H9 (cell line): ENCODE results near the gene MGAT5. TPM values are rescaled to one million over a fixed set of nuclear protein-coding genes. Genes with fewer than 3 reads are reported as not detected.

Source experiments
- DNase-seq: peaks from one replicate; pipeline ENCODE4 v3.0.0-alpha.2; 2017
- H2AFZ ChIP-seq: one replicate; pipeline ENCODE4 v1.6.1; 2013; ENCODE audit warnings: mild to moderate bottlenecking, low read length, control low read depth, moderate library complexity
- H2AK5ac ChIP-seq: 2 replicates; pipeline ENCODE4 v1.6.1; 2013; ENCODE audit warnings: low read length, control low read depth, mixed read lengths; ENCODE audit not compliant: insufficient read length
- H2BK120ac ChIP-seq: one replicate; pipeline ENCODE4 v1.6.1; 2013; ENCODE audit warnings: low read depth, mild to moderate bottlenecking, low read length, control low read depth, inconsistent platforms; ENCODE audit not compliant: poor library complexity, severe bottlenecking
- H2BK12ac ChIP-seq: 2 replicates; pipeline ENCODE4 v1.6.1; 2013; ENCODE audit warnings: low read length, control low read depth, mixed read lengths, low read depth; ENCODE audit not compliant: insufficient read length
- H2BK15ac ChIP-seq: 2 replicates; pipeline ENCODE4 v1.6.1; 2013; ENCODE audit warnings: low read depth, low read length, control low read depth
- H2BK20ac ChIP-seq: one replicate; pipeline ENCODE4 v1.6.1; 2013; ENCODE audit warnings: low read depth, mild to moderate bottlenecking, low read length, control low read depth, inconsistent platforms; ENCODE audit not compliant: poor library complexity, severe bottlenecking
- H2BK5ac ChIP-seq: 2 replicates; pipeline ENCODE4 v1.6.1; 2013; ENCODE audit warnings: low read length, control low read depth, mixed read lengths; ENCODE audit not compliant: insufficient read length
- H3K14ac ChIP-seq: 2 replicates; pipeline ENCODE4 v1.6.1; 2013; ENCODE audit warnings: low read length, control low read depth; ENCODE audit not compliant: insufficient read depth
- H3K18ac ChIP-seq: 2 replicates; pipeline ENCODE4 v1.6.1; 2013; ENCODE audit warnings: low read depth, mild to moderate bottlenecking, mixed read lengths, low read length, control low read depth; ENCODE audit not compliant: insufficient read length
- H3K23ac ChIP-seq: 2 replicates; pipeline ENCODE4 v1.6.1; 2013; ENCODE audit warnings: low read length, control low read depth, mixed read lengths, low read depth; ENCODE audit not compliant: insufficient read length
- H3K23me2 ChIP-seq: 2 replicates; pipeline ENCODE4 v1.6.1; 2013; ENCODE audit warnings: low read depth, mild to moderate bottlenecking, mixed read lengths, low read length, control low read depth; ENCODE audit not compliant: insufficient read length, poor library complexity, severe bottlenecking
- H3K27ac ChIP-seq: 2 replicates; pipeline ENCODE4 v1.5.1; 2013; ENCODE audit warnings: low read length, control low read depth, mixed read lengths, low read depth; ENCODE audit not compliant: insufficient read length
- H3K27me3 ChIP-seq: 2 replicates; pipeline ENCODE4 v1.6.1; 2013; ENCODE audit warnings: low read length, control low read depth, inconsistent platforms; ENCODE audit not compliant: insufficient read depth
- H3K4ac ChIP-seq: 2 replicates; pipeline ENCODE4 v1.6.1; 2013; ENCODE audit warnings: low read depth, mild to moderate bottlenecking, control low read depth, inconsistent platforms, low read length, moderate library complexity
- H3K4me1 ChIP-seq: 2 replicates; pipeline ENCODE4 v1.6.1; 2013; ENCODE audit warnings: low read length, control low read depth, inconsistent platforms; ENCODE audit not compliant: insufficient read depth
- H3K4me2 ChIP-seq: 2 replicates; pipeline ENCODE4 v1.6.1; 2013; ENCODE audit warnings: low read length, control low read depth, mixed read lengths; ENCODE audit not compliant: insufficient read length, insufficient read depth
- H3K56ac ChIP-seq: 2 replicates; pipeline ENCODE4 v1.6.1; 2013; ENCODE audit warnings: low read depth, mild to moderate bottlenecking, mixed read lengths, low read length, control low read depth; ENCODE audit not compliant: insufficient read length
- H3K79me1 ChIP-seq: 2 replicates; pipeline ENCODE4 v1.6.1; 2013; ENCODE audit warnings: low read depth, mild to moderate bottlenecking, moderate library complexity, low read length, control low read depth, inconsistent platforms; ENCODE audit not compliant: insufficient read depth, poor library complexity, severe bottlenecking
- H3K79me2 ChIP-seq: 2 replicates; pipeline ENCODE4 v1.6.1; 2013; ENCODE audit warnings: low read length, control low read depth, inconsistent platforms; ENCODE audit not compliant: insufficient read depth
- H3K9ac ChIP-seq: 2 replicates; pipeline ENCODE4 v1.6.1; 2013; ENCODE audit warnings: low read length, control low read depth, mixed read lengths; ENCODE audit not compliant: insufficient read length; ENCODE audit errors: extremely low read depth
- H3K9me3 ChIP-seq: one replicate; pipeline ENCODE4 v1.6.1; 2013; ENCODE audit warnings: low read depth, low read length, inconsistent platforms; ENCODE audit not compliant: control insufficient read depth
- H3T11ph ChIP-seq: one replicate; pipeline ENCODE4 v1.6.1; 2013; ENCODE audit warnings: mild to moderate bottlenecking, low read length, control low read depth, inconsistent platforms
- H4K20me1 ChIP-seq: one replicate; pipeline ENCODE4 v1.6.1; 2013; ENCODE audit not compliant: control insufficient read depth, insufficient read length, insufficient read depth
- H4K5ac ChIP-seq: 2 replicates; pipeline ENCODE4 v1.6.1; 2013; ENCODE audit warnings: low read depth, mild to moderate bottlenecking, mixed read lengths, low read length, control low read depth; ENCODE audit not compliant: insufficient read length
- H4K8ac ChIP-seq: replicated peaks from 2 replicates; pipeline ENCODE4 v1.6.1; 2013; ENCODE audit warnings: low read length, control low read depth, mixed read lengths, low read depth; ENCODE audit not compliant: insufficient read length
- H4K91ac ChIP-seq: 2 replicates; pipeline ENCODE4 v1.6.1; 2013; ENCODE audit warnings: low read depth, mild to moderate bottlenecking, moderate library complexity, mixed read lengths, low read length, control low read depth; ENCODE audit not compliant: insufficient read length
- H3K27ac Mint-ChIP-seq, 3 experiments: 2 replicates in 2 of 3; 3 replicates in 1 of 3; pipeline ENCODE4 v1.8.0; 2020 to 2021; ENCODE audit warnings: mixed read lengths in 3 of 3, mild to moderate bottlenecking in 1 of 3, moderate library complexity in 1 of 3
- H3K27me3 Mint-ChIP-seq: 2 replicates; pipeline ENCODE4 v1.8.0; 2021; ENCODE audit warnings: low read depth, mild to moderate bottlenecking, moderate library complexity, mixed read lengths
- H3K36me3 Mint-ChIP-seq, 3 experiments: 2 replicates in 2 of 3; 3 replicates in 1 of 3; pipeline ENCODE4 v1.8.0; 2020 to 2021; ENCODE audit warnings: low read depth in 3 of 3, mixed read lengths in 3 of 3; ENCODE audit not compliant: insufficient read depth in 1 of 3
- H3K4me1 Mint-ChIP-seq, 2 experiments: 2 replicates each; pipeline ENCODE4 v1.8.0; 2020; ENCODE audit warnings: mixed read lengths in 2 of 2
- H3K4me3 Mint-ChIP-seq, 2 experiments: 2 replicates in 1 of 2; 3 replicates in 1 of 2; pipeline ENCODE4 v1.8.0; 2020 to 2021; ENCODE audit warnings: mild to moderate bottlenecking in 2 of 2, mixed read lengths in 2 of 2, moderate library complexity in 1 of 2
- H3K9me3 Mint-ChIP-seq, 2 experiments: 2 replicates in 1 of 2; 3 replicates in 1 of 2; pipeline ENCODE4 v1.8.0; 2020; ENCODE audit warnings: mild to moderate bottlenecking in 2 of 2, mixed read lengths in 2 of 2, moderate library complexity in 1 of 2
- WGBS: extraction: QIAGEN DNeasy Blood & Tissue Kit; methylation state at CpG from one replicate; pipeline ENCODE4 v1.1.7; 2013; ENCODE audit warnings: missing lambda C conversion rate, low lambda C conversion rate, mixed read lengths; ENCODE audit not compliant: insufficient read length; ENCODE audit errors: extremely low coverage; 5-methylcytosine and 5-hydroxymethylcytosine counted together
- total RNA-seq: library from RNA; stranded (reverse); gene quantifications from 2 replicates; pipeline ENCODE4 v1.2.1, GENCODE V29; 2021
- TF ChIP-seq, protein P1 (sequence below): fragments of 200-600 bp; sonication (generic); conservative IDR thresholded peaks from 3 replicates; pipeline ENCODE4 v1.8.0; 2021; ENCODE audit warnings: antibody characterized with exemption, mild to moderate bottlenecking

The MGAT5 gene
- total RNA-seq, 1 experiment from 2014 or later, result 25.7 TPM

GRCh38 chr2:134366359-134366758 lies 112.5 kb downstream of the MGAT5 start:
- no peak overlapping the region for H2AFZ ChIP-seq
- no peaks in the 10 kb centered on the region for H4K20me1 ChIP-seq
- no peak overlapping the region for H3K56ac ChIP-seq
- no CpG with 5 or more reads among the region's 6 CpGs for WGBS
- no peak overlapping the region for H3K9ac ChIP-seq
- H3K23ac ChIP-seq, result no peak overlapping the region
- H2BK120ac ChIP-seq, result no peak overlapping the region
- H3K14ac ChIP-seq, result no peak overlapping the region
- no peak overlapping the region for H2BK15ac ChIP-seq
- H2AK5ac ChIP-seq, result no peak overlapping the region
- Mint-ChIP-seq H3K4me3 (no peak overlapping the region), H3K9me3 (no peaks in the 10 kb centered on the region), H3K36me3 (peaks cover 0 to 10% (median 0%) of the 10 kb centered on the region in 3 experiments; a peak in 5 of 7 replicates), H3K27ac (no peak overlapping the region), H3K4me1 (peaks cover 8 to 10% of the 10 kb centered on the region in 2 experiments), H3K27me3 (no peaks in the 10 kb centered on the region)
- H3K4me1 ChIP-seq, result no peaks in the 10 kb centered on the region
- H3T11ph ChIP-seq, result no peak overlapping the region
- H3K18ac ChIP-seq, result no peak overlapping the region
- H2BK20ac ChIP-seq, result no peak overlapping the region
- no peaks in the 10 kb centered on the region for H3K79me2 ChIP-seq
- no peaks in the 10 kb centered on the region for H3K23me2 ChIP-seq
- H4K91ac ChIP-seq, result no peak overlapping the region
- no peak overlapping the region for H4K5ac ChIP-seq
- DNase-seq, result no peak
- TF ChIP-seq, protein P1, sequence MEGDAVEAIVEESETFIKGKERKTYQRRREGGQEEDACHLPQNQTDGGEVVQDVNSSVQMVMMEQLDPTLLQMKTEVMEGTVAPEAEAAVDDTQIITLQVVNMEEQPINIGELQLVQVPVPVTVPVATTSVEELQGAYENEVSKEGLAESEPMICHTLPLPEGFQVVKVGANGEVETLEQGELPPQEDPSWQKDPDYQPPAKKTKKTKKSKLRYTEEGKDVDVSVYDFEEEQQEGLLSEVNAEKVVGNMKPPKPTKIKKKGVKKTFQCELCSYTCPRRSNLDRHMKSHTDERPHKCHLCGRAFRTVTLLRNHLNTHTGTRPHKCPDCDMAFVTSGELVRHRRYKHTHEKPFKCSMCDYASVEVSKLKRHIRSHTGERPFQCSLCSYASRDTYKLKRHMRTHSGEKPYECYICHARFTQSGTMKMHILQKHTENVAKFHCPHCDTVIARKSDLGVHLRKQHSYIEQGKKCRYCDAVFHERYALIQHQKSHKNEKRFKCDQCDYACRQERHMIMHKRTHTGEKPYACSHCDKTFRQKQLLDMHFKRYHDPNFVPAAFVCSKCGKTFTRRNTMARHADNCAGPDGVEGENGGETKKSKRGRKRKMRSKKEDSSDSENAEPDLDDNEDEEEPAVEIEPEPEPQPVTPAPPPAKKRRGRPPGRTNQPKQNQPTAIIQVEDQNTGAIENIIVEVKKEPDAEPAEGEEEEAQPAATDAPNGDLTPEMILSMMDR, result no peak
- H3K79me1 ChIP-seq, result no peaks in the 10 kb centered on the region
- H4K8ac ChIP-seq, result no peak overlapping the region
- no peaks in the 10 kb centered on the region for H3K9me3 ChIP-seq
- no peak overlapping the region for H3K4ac ChIP-seq
- no peak overlapping the region for H3K27ac ChIP-seq
- no peaks in the 10 kb centered on the region for H3K27me3 ChIP-seq
- H2BK5ac ChIP-seq, result no peak overlapping the region
- no peak overlapping the region for H3K4me2 ChIP-seq
- H2BK12ac ChIP-seq, result no peak overlapping the region
